PC-9 (cell line): ENCODE results near the gene LCOR.

Experiments
- CTCF ChIP-seq: fragments of 200-600 bp; sonication (generic); conservative IDR thresholded peaks from 2 replicates; pipeline ENCODE4 v1.6.1; 2017; ENCODE audit warnings: mixed run types, antibody characterized with exemption, mild to moderate bottlenecking, moderate library complexity
- EZH2 ChIP-seq: fragments of 200-600 bp; sonication (generic); IDR thresholded peaks from 2 replicates; pipeline ENCODE4 v1.8.0; 2017; ENCODE audit warnings: antibody characterized with exemption, low read depth

- TF ChIP-seq CTCF (no peak), EZH2 (no peak)
Observed at GRCh38 chr10:96828609-96829008, 3.5 kb upstream of the LCOR start.
